ENCODE measurements around the gene DSPP. TPM values are rescaled to one million over a fixed set of nuclear protein-coding genes. Genes with fewer than 3 reads are reported as not detected.

DSPP gene
- total RNA-seq, 1 experiment from 2014 or later: not detected

- TF ChIP-seq ATF2 (CRISPR knock-in tag; IDR thresholded peaks at IDR 0.05; ENCODE audit: borderline replicate concordance, low read depth) (no peak), NR2C2 (CRISPR knock-in tag; IDR thresholded peaks at IDR 0.05) (no peak), SMAD3 (CRISPR knock-in tag; IDR thresholded peaks at IDR 0.05; ENCODE audit: borderline replicate concordance) (no peak), ZNF219 (CRISPR knock-in tag; IDR thresholded peaks at IDR 0.05; ENCODE audit: borderline replicate concordance) (no peak), RELA (CRISPR knock-in tag; IDR thresholded peaks at IDR 0.05; ENCODE audit: borderline replicate concordance) (no peak), MYBL2 (CRISPR knock-in tag; IDR thresholded peaks at IDR 0.05) (no peak), ZNF263 (CRISPR knock-in tag; IDR thresholded peaks at IDR 0.05; ENCODE audit: low read depth) (no peak)
Observed at GRCh38 chr4:87616268-87616667, 7.9 kb downstream of the DSPP start (continued).

GRCh38 chr4:87620086-87620485 lies 11.8 kb downstream of the DSPP start:
- peaks cover 4% of the 10 kb centered on the region for H3K9me3 Mint-ChIP-seq
- POLR2A ChIA-PET: no interaction called here
- CTCF ChIA-PET: no interaction called here
- DNase-seq (ENCODE audit: low spot score): no peak
- H3K4me3 Mint-ChIP-seq: no peak overlapping the region
- H3K36me3 Mint-ChIP-seq: no peaks in the 10 kb centered on the region
- TF ChIP-seq ERG (CRISPR knock-in tag; IDR thresholded peaks at IDR 0.05): no peak
- TF ChIP-seq ARID4B (CRISPR knock-in tag; IDR thresholded peaks at IDR 0.05; ENCODE audit: borderline replicate concordance): no peak
- TF ChIP-seq ATF6 (CRISPR knock-in tag; IDR thresholded peaks at IDR 0.05): no peak
- TF ChIP-seq ZNF281 (CRISPR knock-in tag; IDR thresholded peaks at IDR 0.05): no peak
- TF ChIP-seq SP1 (CRISPR knock-in tag; conservative IDR thresholded peaks at IDR 0.05): no peak
- TF ChIP-seq OVOL2 (CRISPR knock-in tag; IDR thresholded peaks at IDR 0.05; ENCODE audit: borderline replicate concordance): no peak
- TF ChIP-seq PRRX2 (CRISPR knock-in tag; IDR thresholded peaks at IDR 0.05): no peak
- TF ChIP-seq ELF4 (CRISPR knock-in tag; IDR thresholded peaks at IDR 0.05; ENCODE audit: low read depth): no peak
- no peak for TF ChIP-seq ZNF317 (CRISPR knock-in tag; IDR thresholded peaks at IDR 0.05; ENCODE audit: borderline replicate concordance, low read depth)
- no peak for TF ChIP-seq FOXP1 (CRISPR knock-in tag; IDR thresholded peaks at IDR 0.05; ENCODE audit: borderline replicate concordance)
- no peak for TF ChIP-seq MAX (CRISPR knock-in tag; IDR thresholded peaks at IDR 0.05)
- TF ChIP-seq KAT7 (CRISPR knock-in tag; IDR thresholded peaks at IDR 0.05; ENCODE audit: borderline replicate concordance): no peak
- TF ChIP-seq CREB1 (CRISPR knock-in tag; IDR thresholded peaks at IDR 0.05): no peak
- no peak for TF ChIP-seq CDX4 (CRISPR knock-in tag; IDR thresholded peaks at IDR 0.05; ENCODE audit: borderline replicate concordance)
- TF ChIP-seq NFE2L1 (CRISPR knock-in tag; IDR thresholded peaks at IDR 0.05): no peak
- TF ChIP-seq TEAD4 (CRISPR knock-in tag; IDR thresholded peaks at IDR 0.05): no peak
- no peak for TF ChIP-seq CBFB (CRISPR knock-in tag; IDR thresholded peaks at IDR 0.05; ENCODE audit: low read depth)
- TF ChIP-seq RELA (CRISPR knock-in tag; IDR thresholded peaks at IDR 0.05; ENCODE audit: borderline replicate concordance): no peak
- H3K4me1 Mint-ChIP-seq: peaks cover 4% of the 10 kb centered on the region
- ATAC-seq: no peak
- no peaks in the 10 kb centered on the region; the same call in 1 of the 2 replicates for H3K27me3 Mint-ChIP-seq (ENCODE audit: low read depth)
- no peak overlapping the region for H3K27ac Mint-ChIP-seq
